Measurements from ENCODE around the gene CAPZB.

GRCh38 chr1:19367584-19368041 lies 117.7 kb downstream of the CAPZB start:
- no peak for TF ChIP-seq CTCF (IDR thresholded peaks at IDR 0.05)
- TF ChIP-seq POLR2A (IDR thresholded peaks at IDR 0.05), result no peak

All from lower leg skin (tissue), 3 donors.